HEK293 (cell line): ENCODE results near the gene MYBPC3.
A peak's percentile ranks its signal among the peaks of the same experiment; 100 is the strongest.

Experiments
- BCL11B ChIP-seq: fragments of 450-650 bp; formaldehyde crosslinking; IDR thresholded peaks from 2 replicates; pipeline ENCODE4 v1.5.1; 2016; ENCODE audit warnings: low read depth, missing biosample characterization, missing genetic modification characterization
- HOXD13 ChIP-seq: sonication (generic); formaldehyde crosslinking; IDR thresholded peaks from 2 replicates; pipeline ENCODE4 v1.8.0; 2022; ENCODE audit warnings: missing genetic modification reagents, borderline replicate concordance
- KLF9 ChIP-seq: fragments of 450-650 bp; formaldehyde crosslinking; IDR thresholded peaks from 2 replicates; pipeline ENCODE4 v1.5.1; 2016; ENCODE audit warnings: missing biosample characterization, missing genetic modification characterization, low read depth
- MEIS1 ChIP-seq: sonication (generic); formaldehyde crosslinking; IDR thresholded peaks from 2 replicates; pipeline ENCODE4 v1.8.1; 2022; ENCODE audit warnings: missing genetic modification reagents, mild to moderate bottlenecking, borderline replicate concordance
- MYNN ChIP-seq: fragments of 450-650 bp; formaldehyde crosslinking; IDR thresholded peaks from 2 replicates; pipeline ENCODE4 v1.5.1; 2016; ENCODE audit warnings: missing biosample characterization, missing genetic modification characterization, borderline replicate concordance
- PRDM2 ChIP-seq: fragments of 450-650 bp; formaldehyde crosslinking; IDR thresholded peaks from 2 replicates; pipeline ENCODE4 v1.5.1; 2016; ENCODE audit warnings: missing biosample characterization, missing genetic modification characterization, borderline replicate concordance
- ZBTB48 ChIP-seq: fragments of 450-650 bp; formaldehyde crosslinking; IDR thresholded peaks from 2 replicates; pipeline ENCODE4 v1.5.1; 2016; ENCODE audit warnings: missing biosample characterization, missing genetic modification characterization
- ZFHX2 ChIP-seq: fragments of 450-650 bp; formaldehyde crosslinking; conservative IDR thresholded peaks from 2 replicates; pipeline ENCODE4 v1.5.1; 2016; ENCODE audit warnings: missing biosample characterization, missing genetic modification characterization
- ZIC2 ChIP-seq: fragments of 450-650 bp; formaldehyde crosslinking; IDR thresholded peaks from 2 replicates; pipeline ENCODE4 v1.5.1; 2016; ENCODE audit warnings: missing biosample characterization, missing genetic modification characterization
- ZNF132 ChIP-seq: fragments of 450-650 bp; formaldehyde crosslinking; IDR thresholded peaks from 2 replicates; pipeline ENCODE4 v1.5.1; 2017; ENCODE audit warnings: missing biosample characterization, missing genetic modification characterization, borderline replicate concordance
- ZNF169 ChIP-seq: fragments of 450-650 bp; formaldehyde crosslinking; IDR thresholded peaks from 2 replicates; pipeline ENCODE4 v1.5.1; 2016; ENCODE audit warnings: missing biosample characterization, missing genetic modification characterization
- ZNF175 ChIP-seq: fragments of 450-650 bp; formaldehyde crosslinking; IDR thresholded peaks from 2 replicates; pipeline ENCODE4 v1.5.1; 2016; ENCODE audit warnings: missing biosample characterization, missing genetic modification characterization
- ZNF184 ChIP-seq: fragments of 450-650 bp; IDR thresholded peaks from 2 replicates; pipeline ENCODE4 v1.5.1; 2018; ENCODE audit warnings: missing biosample characterization, mild to moderate bottlenecking, missing genetic modification characterization
- ZNF19 ChIP-seq: fragments of 450-650 bp; formaldehyde crosslinking; IDR thresholded peaks from 2 replicates; pipeline ENCODE4; 2016; ENCODE audit warnings: missing biosample characterization, missing genetic modification characterization, low read depth
- ZNF211 ChIP-seq: fragments of 450-650 bp; formaldehyde crosslinking; IDR thresholded peaks from 2 replicates; pipeline ENCODE4 v1.5.1; 2016; ENCODE audit warnings: low read depth, missing biosample characterization, missing genetic modification characterization
- ZNF221 ChIP-seq: fragments of 450-650 bp; formaldehyde crosslinking; IDR thresholded peaks from 2 replicates; pipeline ENCODE4 v1.5.1; 2017; ENCODE audit warnings: missing biosample characterization, missing genetic modification characterization, borderline replicate concordance
- ZNF239 ChIP-seq: fragments of 450-650 bp; formaldehyde crosslinking; IDR thresholded peaks from 2 replicates; pipeline ENCODE4 v1.5.1; 2016; ENCODE audit warnings: missing biosample characterization, missing genetic modification characterization
- ZNF274 ChIP-seq, 2 experiments: fragments of 200-500 bp in 1 of 2; fragments of 450-650 bp in 1 of 2; sonication (Bioruptor generic) in 1 of 2; formaldehyde crosslinking in 1 of 2; IDR thresholded peaks; 2 replicates each; pipeline versions ENCODE4 v1.5.1 to v1.6.1; 2014 to 2016; ENCODE audit warnings: borderline replicate concordance in 1 of 2, inconsistent platforms in 1 of 2, low read length in 1 of 2, missing biosample characterization in 1 of 2, missing genetic modification characterization in 1 of 2
- ZNF366 ChIP-seq: fragments of 450-650 bp; formaldehyde crosslinking; conservative IDR thresholded peaks from 2 replicates; pipeline ENCODE4 v1.5.1; 2016; ENCODE audit warnings: missing biosample characterization, missing genetic modification characterization
- ZNF394 ChIP-seq: fragments of 450-650 bp; formaldehyde crosslinking; IDR thresholded peaks from 2 replicates; pipeline ENCODE4 v1.5.1; 2016; ENCODE audit warnings: missing biosample characterization, missing genetic modification characterization, mild to moderate bottlenecking, moderate library complexity, borderline replicate concordance
- ZNF433 ChIP-seq: fragments of 450-650 bp; formaldehyde crosslinking; IDR thresholded peaks from 2 replicates; pipeline ENCODE4 v1.5.1; 2016; ENCODE audit warnings: missing biosample characterization, missing genetic modification characterization, low read depth
- ZNF488 ChIP-seq: fragments of 450-650 bp; formaldehyde crosslinking; IDR thresholded peaks from 2 replicates; pipeline ENCODE4 v1.5.1; 2016; ENCODE audit warnings: missing biosample characterization, missing genetic modification characterization
- ZNF510 ChIP-seq: fragments of 450-650 bp; formaldehyde crosslinking; IDR thresholded peaks from 2 replicates; pipeline ENCODE4 v1.5.1; 2018; ENCODE audit warnings: mild to moderate bottlenecking, missing genetic modification characterization, missing biosample characterization; ENCODE audit not compliant: insufficient replicate concordance
- ZNF521 ChIP-seq: fragments of 450-650 bp; formaldehyde crosslinking; IDR thresholded peaks from 2 replicates; pipeline ENCODE4 v1.5.1; 2017; ENCODE audit warnings: missing biosample characterization, mild to moderate bottlenecking, missing genetic modification characterization
- ZNF530 ChIP-seq: fragments of 450-650 bp; formaldehyde crosslinking; IDR thresholded peaks from 2 replicates; pipeline ENCODE4 v1.5.1; 2016; ENCODE audit warnings: low read depth, missing biosample characterization, missing genetic modification characterization
- ZNF548 ChIP-seq: fragments of 450-650 bp; formaldehyde crosslinking; IDR thresholded peaks from 2 replicates; pipeline ENCODE4 v1.5.1; 2016; ENCODE audit warnings: missing biosample characterization, missing genetic modification characterization
- ZNF585B ChIP-seq: fragments of 450-650 bp; formaldehyde crosslinking; IDR thresholded peaks from 2 replicates; pipeline ENCODE4 v1.5.1; 2016; ENCODE audit warnings: missing biosample characterization, missing genetic modification characterization
- ZNF670 ChIP-seq: fragments of 450-650 bp; formaldehyde crosslinking; IDR thresholded peaks from 2 replicates; pipeline ENCODE4 v1.5.1; 2016; ENCODE audit warnings: missing biosample characterization, missing genetic modification characterization, low read depth
- ZNF792 ChIP-seq: fragments of 450-650 bp; formaldehyde crosslinking; IDR thresholded peaks from 2 replicates; pipeline ENCODE4 v1.5.1; 2016; ENCODE audit warnings: missing biosample characterization, missing genetic modification characterization
- ZSCAN5A ChIP-seq: fragments of 450-650 bp; formaldehyde crosslinking; IDR thresholded peaks from 2 replicates; pipeline ENCODE4 v1.5.1; 2016; ENCODE audit warnings: missing biosample characterization, missing genetic modification characterization

The MYBPC3 gene

GRCh38 chr11:47356129-47356997, 3.9 kb upstream of the MYBPC3 start (continued):
- TF ChIP-seq ZIC2 (tag by site-specific recombination), result no peak
- no peak; the same call in 1 of the 2 replicates for TF ChIP-seq ZBTB48
- TF ChIP-seq PRDM2 (tag by site-specific recombination), result no peak
- TF ChIP-seq ZFHX2 (tag by site-specific recombination), result peak; percentile 100
- no peak for TF ChIP-seq ZNF530 (tag by site-specific recombination)
- no peak for TF ChIP-seq ZNF548
- no peak for TF ChIP-seq ZNF274 (IDR thresholded peaks at IDR 0.05; ENCODE audit: low read length)
- TF ChIP-seq ZNF274 (tag by site-specific recombination; IDR thresholded peaks at IDR 0.05; ENCODE audit: borderline replicate concordance), result no peak
- no peak for TF ChIP-seq ZNF394 (tag by site-specific recombination)
- no peak for TF ChIP-seq ZNF366
- 0 out of 2 replicates have a peak, but pooled peaks have one; percentile 25 for TF ChIP-seq HOXD13 (CRISPR knock-in tag)
- TF ChIP-seq ZNF175, result no peak
- peak; percentile 13; the same call in 1 of the 2 replicates for TF ChIP-seq ZNF211 (tag by site-specific recombination)
- TF ChIP-seq ZNF221 (tag by site-specific recombination), result no peak
- no peak for TF ChIP-seq BCL11B (tag by site-specific recombination)
- TF ChIP-seq ZNF132 (tag by site-specific recombination), result no peak
- no peak for TF ChIP-seq ZSCAN5A (tag by site-specific recombination)
- TF ChIP-seq ZNF585B, result peak; percentile 18; the same call in 1 of the 2 replicates
- TF ChIP-seq ZNF169 (tag by site-specific recombination), result no peak; the same call in 1 of the 2 replicates
- TF ChIP-seq ZNF184 (tag by site-specific recombination), result no peak
- no peak for TF ChIP-seq ZNF521 (tag by site-specific recombination)
- TF ChIP-seq ZNF792 (tag by site-specific recombination), result 0 out of 2 replicates have a peak, but pooled peaks have one; percentile 1
- TF ChIP-seq ZNF433 (tag by site-specific recombination), result no peak
- TF ChIP-seq MEIS1 (CRISPR knock-in tag), result no peak
- no peak for TF ChIP-seq ZNF19 (tag by site-specific recombination)
- no peak for TF ChIP-seq ZNF670 (tag by site-specific recombination)
- no peak for TF ChIP-seq ZNF488 (tag by site-specific recombination)
- TF ChIP-seq ZNF510 (tag by site-specific recombination), result no peak
- TF ChIP-seq MYNN (tag by site-specific recombination), result 0 out of 2 replicates have a peak, but pooled peaks have one; percentile 26
- no peak for TF ChIP-seq ZNF239 (tag by site-specific recombination)
- peak; percentile 66 for TF ChIP-seq KLF9 (tag by site-specific recombination)
